ENCODE results near the gene ZKSCAN3. TPM values are rescaled to one million over a fixed set of nuclear protein-coding genes. Genes with fewer than 3 reads are reported as not detected.
A peak's percentile ranks its signal among the peaks of the same experiment; 100 is the strongest.

Gene ZKSCAN3
- total RNA-seq, 4 donors from 2014 or later: 3.1 to 6.0 (median 4.5) TPM

- Histone ChIP-seq H3K27me3 (peaks cover 7% of the 10 kb centered on the region), H3K36me3 (no peaks in the 10 kb centered on the region), H3K27ac (no peak overlapping the region), H3K4me1 (peaks cover 4% of the 10 kb centered on the region), H3K4me3 (no peak overlapping the region), H3K9me3 (no peaks in the 10 kb centered on the region)
- WGBS: 100% methylated on average over 1 of the region's 1 CpG
- no peak for DNase-seq (ENCODE audit: low spot score in 2 of 2)
- TF ChIP-seq, protein P1, sequence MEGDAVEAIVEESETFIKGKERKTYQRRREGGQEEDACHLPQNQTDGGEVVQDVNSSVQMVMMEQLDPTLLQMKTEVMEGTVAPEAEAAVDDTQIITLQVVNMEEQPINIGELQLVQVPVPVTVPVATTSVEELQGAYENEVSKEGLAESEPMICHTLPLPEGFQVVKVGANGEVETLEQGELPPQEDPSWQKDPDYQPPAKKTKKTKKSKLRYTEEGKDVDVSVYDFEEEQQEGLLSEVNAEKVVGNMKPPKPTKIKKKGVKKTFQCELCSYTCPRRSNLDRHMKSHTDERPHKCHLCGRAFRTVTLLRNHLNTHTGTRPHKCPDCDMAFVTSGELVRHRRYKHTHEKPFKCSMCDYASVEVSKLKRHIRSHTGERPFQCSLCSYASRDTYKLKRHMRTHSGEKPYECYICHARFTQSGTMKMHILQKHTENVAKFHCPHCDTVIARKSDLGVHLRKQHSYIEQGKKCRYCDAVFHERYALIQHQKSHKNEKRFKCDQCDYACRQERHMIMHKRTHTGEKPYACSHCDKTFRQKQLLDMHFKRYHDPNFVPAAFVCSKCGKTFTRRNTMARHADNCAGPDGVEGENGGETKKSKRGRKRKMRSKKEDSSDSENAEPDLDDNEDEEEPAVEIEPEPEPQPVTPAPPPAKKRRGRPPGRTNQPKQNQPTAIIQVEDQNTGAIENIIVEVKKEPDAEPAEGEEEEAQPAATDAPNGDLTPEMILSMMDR (IDR thresholded peaks at IDR 0.05): no peak
- TF ChIP-seq POLR2AphosphoS5 (IDR thresholded peaks at IDR 0.05) (no peak), EP300 (IDR thresholded peaks at IDR 0.05) (no peak), POLR2A (IDR thresholded peaks at IDR 0.05) (no peak)
These were observed 4.5 kb upstream of the ZKSCAN3 start for GRCh38 chr6:28345201-28345600.

- peaks cover 19% of the 10 kb centered on the region for H3K4me1 ChIP-seq
- no peak for DNase-seq (ENCODE audit: low spot score in 2 of 2)
- H3K9me3 ChIP-seq: no peaks in the 10 kb centered on the region
- no peak overlapping the region for H3K27ac ChIP-seq
- WGBS: 37% methylated on average over 2 of the region's 2 CpGs
- no peaks in the 10 kb centered on the region for H3K36me3 ChIP-seq
- TF ChIP-seq POLR2AphosphoS5 (IDR thresholded peaks at IDR 0.05) (no peak), POLR2A (IDR thresholded peaks at IDR 0.05) (no peak), EP300 (IDR thresholded peaks at IDR 0.05) (no peak)
- no peak overlapping the region for H3K4me3 ChIP-seq
- H3K27me3 ChIP-seq: peaks cover 7% of the 10 kb centered on the region
These were observed 2.6 kb upstream of the ZKSCAN3 start for GRCh38 chr6:28347119-28347518.

GRCh38 chr6:28349344-28349891 lies 329 bp upstream of the ZKSCAN3 start:
- WGBS: 1% methylated on average over 9 of the region's 9 CpGs
- TF ChIP-seq, protein P1 (IDR thresholded peaks at IDR 0.05): no peak
- TF ChIP-seq EP300 (IDR thresholded peaks at IDR 0.05) (no peak), POLR2AphosphoS5 (IDR thresholded peaks at IDR 0.05) (no peak), POLR2A (IDR thresholded peaks at IDR 0.05) (no peak)
- Histone ChIP-seq H3K27ac (peak overlapping the region; percentile 64), H3K4me1 (peaks cover 27% of the 10 kb centered on the region), H3K9me3 (no peaks in the 10 kb centered on the region), H3K4me3 (peak overlapping the region; percentile 58), H3K36me3 (no peaks in the 10 kb centered on the region), H3K27me3 (peaks cover 7% of the 10 kb centered on the region)
- DNase-seq (ENCODE audit: low spot score in 2 of 2): no peak

DNA sequence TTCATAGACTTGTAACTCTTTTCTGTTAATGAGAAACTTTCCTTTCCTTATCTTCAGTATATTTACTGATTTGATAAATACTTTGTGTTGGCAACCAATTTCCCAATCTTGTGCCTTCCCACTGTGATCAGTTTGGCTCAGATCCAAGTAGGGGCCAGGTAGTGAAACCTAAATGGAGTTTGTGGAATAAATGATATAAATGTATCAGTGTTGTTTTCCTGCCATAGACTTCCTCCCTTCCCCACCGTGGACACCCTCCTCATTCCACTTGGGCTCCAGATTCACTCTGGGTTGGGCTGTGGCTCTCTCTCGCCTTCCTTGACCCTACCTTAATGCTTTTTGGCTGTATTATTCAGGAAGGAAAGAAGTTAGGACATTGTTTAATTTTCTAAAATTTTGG lies 1.3 kb downstream of the ZKSCAN3 start:
- peaks cover 4% of the 10 kb centered on the region for H3K27me3 ChIP-seq
- H3K4me1 ChIP-seq: peaks cover 42% of the 10 kb centered on the region
- WGBS: 74% methylated on average over 2 of the region's 2 CpGs
- no peak for DNase-seq (ENCODE audit: low spot score in 2 of 2)
- TF ChIP-seq POLR2AphosphoS5 (IDR thresholded peaks at IDR 0.05): no peak
- no peak for TF ChIP-seq EP300 (IDR thresholded peaks at IDR 0.05)
- TF ChIP-seq, protein P1 (IDR thresholded peaks at IDR 0.05): no peak
- no peak for TF ChIP-seq POLR2A (IDR thresholded peaks at IDR 0.05)
- no peaks in the 10 kb centered on the region for H3K9me3 ChIP-seq
- no peaks in the 10 kb centered on the region for H3K36me3 ChIP-seq
- H3K4me3 ChIP-seq: peak overlapping the region; percentile 58
- H3K27ac ChIP-seq: no peak overlapping the region

GRCh38 chr6:28351493-28351925 lies 1.8 kb downstream of the ZKSCAN3 start:
- TF ChIP-seq EP300 (IDR thresholded peaks at IDR 0.05) (no peak), POLR2AphosphoS5 (IDR thresholded peaks at IDR 0.05) (no peak), POLR2A (IDR thresholded peaks at IDR 0.05) (no peak)
- TF ChIP-seq, protein P1 (IDR thresholded peaks at IDR 0.05): no peak
- no peak for DNase-seq (ENCODE audit: low spot score in 2 of 2)
- Histone ChIP-seq H3K36me3 (no peaks in the 10 kb centered on the region), H3K9me3 (no peaks in the 10 kb centered on the region), H3K4me3 (peak overlapping the region; percentile 58), H3K4me1 (peaks cover 45% of the 10 kb centered on the region), H3K27ac (no peak overlapping the region), H3K27me3 (peaks cover under 1% of the 10 kb centered on the region)
- WGBS: 67% methylated on average over 2 of the region's 2 CpGs

Measured in suprapubic skin (tissue), 4 donors.